Suppressor macrophage (primary cell): ENCODE results near the gene FAF1.
"Not testable (repeated sequence)": the region's sequence is repeated elsewhere in the genome, so short reads cannot be mapped to it uniquely, and the experiment has no call there.

Experiments
- DNase-seq, 4 experiments: peaks; one replicate each; pipeline ENCODE4 v3.0.0-alpha.2; 2020 to 2022

Gene FAF1

DNA sequence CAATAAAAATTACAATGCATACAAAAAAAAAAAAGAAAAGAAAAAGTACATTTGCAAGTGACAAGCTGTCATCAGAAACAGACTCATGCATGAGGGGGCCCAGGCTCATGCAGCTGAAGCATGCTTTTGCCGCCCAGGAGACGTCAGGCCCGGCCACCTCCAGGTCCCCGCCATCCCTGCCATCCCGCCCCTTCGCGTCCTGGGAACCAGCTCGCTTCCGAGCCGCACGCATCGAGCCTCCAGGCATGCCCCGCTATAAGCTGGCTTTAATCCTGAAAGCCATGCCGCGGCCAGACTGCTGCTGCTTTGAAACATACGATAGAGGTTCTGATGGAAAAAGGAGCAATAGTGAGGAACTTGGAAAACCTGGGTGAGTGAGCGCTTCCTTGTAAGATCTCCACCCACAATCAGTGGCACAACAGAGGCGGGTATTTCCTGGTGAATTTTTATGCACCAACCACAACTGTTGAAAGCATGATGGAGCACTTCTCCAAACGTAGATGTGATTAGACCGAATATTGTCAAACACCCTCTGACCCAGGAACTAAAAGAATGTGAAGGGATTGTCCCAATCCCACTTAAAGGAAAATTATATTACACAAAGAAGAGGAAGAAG is 113.7 kb downstream of the FAF1 start:
- DNase-seq: peak in 2 of 4 experiments; percentile 9

- DNase-seq: no peak
Observed at GRCh38 chr1:50841791-50842387, 118.2 kb downstream of the FAF1 start.

- no peak for DNase-seq
Observed at GRCh38 chr1:50836117-50836516, 124.0 kb downstream of the FAF1 start.

GRCh38 chr1:50833216-50833615 is 126.9 kb downstream of the FAF1 start:
- DNase-seq: no peak

DNA sequence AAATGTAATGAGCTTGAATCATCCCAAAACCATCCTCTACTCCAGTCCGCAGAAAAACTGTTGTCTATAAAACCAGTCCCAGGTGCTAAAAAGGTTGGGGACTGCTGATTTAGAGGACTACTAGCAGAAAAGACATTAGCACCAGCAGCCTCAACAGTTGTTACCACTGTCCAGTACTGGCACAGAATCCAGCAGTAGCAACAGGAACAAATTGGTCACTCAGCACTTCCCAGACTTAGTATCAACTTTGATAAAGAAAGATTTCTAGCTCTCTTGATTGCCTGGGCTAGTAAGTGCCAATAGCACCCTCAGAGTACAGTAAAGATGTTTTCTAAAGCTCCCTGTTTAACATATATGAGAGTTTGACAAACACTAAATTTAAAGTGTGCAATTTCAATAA is 127.9 kb downstream of the FAF1 start:
- DNase-seq: no peak

DNA sequence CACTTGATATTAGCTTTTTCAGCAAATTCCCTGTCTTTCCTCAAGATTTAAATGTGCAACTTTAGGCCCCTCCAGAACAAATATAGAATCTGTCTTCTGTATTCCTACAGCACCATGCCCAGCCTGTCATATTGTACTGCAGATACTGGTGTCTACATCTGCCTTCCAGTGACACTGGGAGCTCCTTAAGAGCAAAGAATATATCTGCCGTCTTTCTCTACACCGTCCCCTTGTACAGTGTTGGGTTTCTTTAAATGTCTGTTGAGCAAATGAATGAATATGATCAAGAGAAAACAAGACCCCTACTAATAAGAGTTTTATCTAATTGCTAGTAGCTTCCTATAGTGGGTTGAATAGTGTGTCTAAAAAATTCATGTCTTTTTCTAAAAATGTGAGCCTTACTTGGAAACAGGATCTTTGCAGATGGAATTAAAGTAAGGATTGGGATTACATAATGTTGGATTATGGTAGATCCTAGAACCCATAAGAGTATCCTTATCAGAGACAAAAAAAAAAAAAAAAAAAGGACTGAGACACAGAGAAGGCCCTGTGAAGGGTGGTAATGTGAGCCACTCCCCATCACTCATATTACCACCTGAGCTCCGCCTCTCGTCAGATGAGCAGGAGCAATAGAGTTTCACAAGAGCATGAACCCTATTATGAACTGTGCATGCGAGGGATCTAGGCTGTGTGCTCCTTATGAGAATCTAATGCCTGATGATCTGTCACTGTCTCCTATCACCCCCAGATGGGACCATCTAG is 128.6 kb downstream of the FAF1 start:
- DNase-seq: no peak

DNA sequence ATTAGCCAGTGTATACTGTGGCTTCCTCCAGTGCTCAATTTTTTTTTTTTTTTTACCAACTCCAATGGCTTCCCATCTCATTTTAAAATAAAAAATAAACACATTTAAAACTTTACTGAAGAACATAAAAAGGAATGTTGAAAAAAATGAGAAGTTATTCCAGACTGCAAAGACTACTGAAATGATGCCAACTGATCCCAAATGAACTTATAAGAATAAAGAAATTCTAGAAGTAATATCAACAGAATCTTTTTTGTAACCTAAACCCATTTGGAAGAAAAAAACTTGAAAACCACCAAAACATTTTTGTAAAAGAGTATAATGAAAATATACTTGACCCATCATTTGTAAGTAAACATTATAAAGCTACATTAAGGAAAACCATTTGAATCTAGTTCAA is 129.4 kb downstream of the FAF1 start:
- no peak for DNase-seq

- DNase-seq: no peak
Observed at GRCh38 chr1:50829014-50829958, 130.8 kb downstream of the FAF1 start.

DNA sequence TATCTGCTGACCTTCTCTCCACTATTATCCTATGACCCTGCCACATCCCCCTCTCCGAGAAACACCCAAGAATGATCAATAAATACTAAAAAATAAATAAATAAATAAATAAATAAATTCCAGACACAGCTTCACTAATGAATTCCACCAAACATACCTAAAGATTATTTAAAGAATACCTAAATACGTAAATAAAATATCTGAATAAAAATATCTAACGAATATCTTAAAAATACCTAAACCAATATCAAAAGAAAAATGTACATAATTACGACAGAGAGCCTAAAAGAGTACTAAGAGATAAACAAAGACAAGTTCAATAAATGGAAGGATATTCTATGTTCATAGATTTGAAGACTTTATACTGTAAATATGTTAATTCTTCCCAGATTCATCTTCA is 132.5 kb downstream of the FAF1 start:
- DNase-seq: no peak

GRCh38 chr1:50826792-50827191 is 133.3 kb downstream of the FAF1 start:
- not testable (repeated sequence) for DNase-seq

DNA sequence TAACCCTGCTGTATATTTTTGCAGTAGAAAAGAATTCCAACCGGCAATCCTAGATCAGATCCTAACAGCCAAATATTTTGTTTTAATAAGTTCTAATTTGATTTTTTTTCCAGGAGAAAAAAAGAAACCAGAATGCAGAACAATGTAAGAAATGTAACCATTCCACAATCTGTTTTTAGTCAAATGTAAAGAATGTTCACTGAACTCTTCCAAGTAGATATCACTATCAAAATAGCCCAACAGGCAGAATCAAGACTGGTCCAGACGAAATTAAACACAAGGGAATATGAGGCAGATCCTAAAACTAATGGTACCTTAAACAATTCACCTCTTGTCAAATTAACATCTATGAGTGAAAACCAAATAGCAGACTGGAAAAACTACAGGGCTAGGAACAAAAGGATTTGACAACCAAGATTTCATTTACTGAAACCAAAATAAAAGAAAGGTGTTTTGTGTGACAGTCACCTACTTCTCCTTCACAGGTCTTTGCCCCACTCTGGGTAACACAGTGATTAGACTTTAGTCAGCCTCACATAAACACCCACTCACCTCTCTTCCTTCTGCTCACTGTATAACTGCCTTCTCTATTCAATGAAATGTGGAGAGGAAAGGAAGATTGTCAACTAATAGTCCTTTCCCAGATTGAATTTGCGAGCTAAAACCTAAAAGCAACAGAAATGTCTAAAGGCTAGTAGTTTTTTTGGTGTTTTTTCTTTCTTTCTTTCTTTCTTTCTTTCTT is 137.9 kb downstream of the FAF1 start:
- DNase-seq: no peak

GRCh38 chr1:50820545-50820944 is 139.5 kb downstream of the FAF1 start:
- DNase-seq: no peak

DNA sequence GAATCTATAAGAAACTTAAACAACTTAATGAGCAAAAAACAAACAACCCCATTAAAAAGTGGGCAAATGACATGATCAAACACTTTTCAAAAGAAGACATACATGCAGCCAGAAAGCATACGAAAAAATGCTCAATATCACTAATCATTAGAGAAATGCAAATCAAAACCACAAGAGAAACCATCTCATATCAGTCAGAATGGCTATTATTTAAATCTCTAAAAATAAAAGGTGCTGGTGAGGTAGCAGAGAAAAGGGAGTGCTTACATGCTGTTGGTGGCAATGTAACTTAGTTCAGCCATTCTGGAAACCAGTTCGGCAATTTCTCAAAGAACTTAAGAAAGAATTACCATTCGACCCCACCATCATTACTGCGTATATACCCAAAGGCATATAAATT is 147.7 kb downstream of the FAF1 start:
- DNase-seq: no peak

DNA sequence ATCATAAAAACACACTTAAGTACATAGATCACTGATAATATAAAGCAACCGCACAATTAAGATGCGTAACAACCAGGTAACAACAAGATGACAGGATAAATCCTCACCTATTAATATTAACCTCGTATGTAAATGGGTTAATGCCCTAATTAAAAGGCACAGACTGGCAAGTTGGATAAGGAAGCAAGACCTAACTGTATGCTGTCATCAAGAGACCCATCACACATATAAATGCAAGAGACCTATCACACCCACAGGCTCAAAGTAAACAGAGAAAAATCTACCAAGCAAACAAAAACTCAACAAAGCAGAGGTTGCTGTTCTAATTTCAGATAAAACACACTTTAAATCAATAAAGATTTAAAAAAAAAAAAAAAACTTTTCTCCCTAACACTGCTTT is 151.8 kb downstream of the FAF1 start:
- no peak for DNase-seq

- DNase-seq: no peak
Observed at GRCh38 chr1:50796272-50796671, 163.8 kb downstream of the FAF1 start.

DNA sequence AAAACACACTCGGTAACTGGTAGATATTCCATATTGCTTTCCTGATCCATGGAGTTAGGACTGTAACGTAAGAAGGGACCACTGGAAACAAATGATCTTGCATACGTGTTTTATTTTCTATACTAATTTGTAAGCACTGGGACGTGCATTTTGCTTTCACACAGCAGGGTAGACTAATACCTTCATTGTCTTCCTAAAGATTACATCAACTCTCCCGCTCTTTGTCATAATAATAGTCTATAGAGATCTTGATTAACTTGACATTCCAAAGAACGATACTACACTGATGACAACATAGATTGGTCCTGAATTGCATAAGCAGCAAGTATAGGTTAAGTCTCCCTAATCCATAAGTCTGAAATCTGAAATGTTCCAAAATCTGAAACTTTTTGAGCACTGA is 166.5 kb downstream of the FAF1 start:
- no peak for DNase-seq

DNA sequence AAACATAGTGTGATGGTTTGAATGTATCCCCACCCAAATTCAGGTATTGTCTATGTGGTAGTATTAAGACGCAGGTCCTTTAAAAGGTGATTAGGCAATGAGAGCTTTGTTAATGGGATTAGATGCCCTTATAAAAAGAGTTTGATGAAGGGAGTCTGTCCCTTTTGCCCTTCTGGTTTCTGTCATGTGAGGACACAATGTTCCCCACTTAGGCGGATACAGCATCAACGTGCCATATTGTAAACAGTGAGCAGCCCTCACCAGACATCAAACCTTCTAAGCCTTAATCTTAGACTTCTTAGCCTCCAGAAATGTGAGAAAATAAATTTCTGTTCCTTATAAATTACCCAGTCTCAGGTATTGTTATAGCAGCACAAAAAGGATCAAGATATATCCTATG is 172.8 kb downstream of the FAF1 start:
- no peak for DNase-seq

GRCh38 chr1:50783286-50783685 is 176.8 kb downstream of the FAF1 start:
- no peak for DNase-seq

- no peak for DNase-seq
Observed at GRCh38 chr1:50780797-50781196, 179.3 kb downstream of the FAF1 start.

- peak; percentile 25 to 65 (median 40) for DNase-seq
Observed at GRCh38 chr1:50779801-50780200, 180.3 kb downstream of the FAF1 start.

DNA sequence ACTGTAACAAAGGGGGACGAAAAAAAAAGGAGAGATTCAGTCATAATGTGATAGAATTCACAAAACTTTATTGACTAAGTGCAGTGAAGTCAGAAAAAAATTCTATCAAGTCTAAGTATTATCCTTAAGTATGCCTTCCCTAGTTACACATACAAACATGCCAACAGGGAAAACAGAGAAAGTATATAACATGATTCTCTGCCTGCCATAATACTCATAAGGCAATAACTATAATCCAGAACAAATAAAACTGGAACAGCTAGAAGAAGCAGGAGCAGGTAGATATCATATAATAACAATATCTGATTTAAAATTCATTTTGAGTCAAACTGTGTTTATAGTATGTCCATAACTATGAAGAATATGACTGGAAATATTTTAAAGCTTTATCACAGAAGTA is 184.3 kb downstream of the FAF1 start:
- DNase-seq: no peak

DNA sequence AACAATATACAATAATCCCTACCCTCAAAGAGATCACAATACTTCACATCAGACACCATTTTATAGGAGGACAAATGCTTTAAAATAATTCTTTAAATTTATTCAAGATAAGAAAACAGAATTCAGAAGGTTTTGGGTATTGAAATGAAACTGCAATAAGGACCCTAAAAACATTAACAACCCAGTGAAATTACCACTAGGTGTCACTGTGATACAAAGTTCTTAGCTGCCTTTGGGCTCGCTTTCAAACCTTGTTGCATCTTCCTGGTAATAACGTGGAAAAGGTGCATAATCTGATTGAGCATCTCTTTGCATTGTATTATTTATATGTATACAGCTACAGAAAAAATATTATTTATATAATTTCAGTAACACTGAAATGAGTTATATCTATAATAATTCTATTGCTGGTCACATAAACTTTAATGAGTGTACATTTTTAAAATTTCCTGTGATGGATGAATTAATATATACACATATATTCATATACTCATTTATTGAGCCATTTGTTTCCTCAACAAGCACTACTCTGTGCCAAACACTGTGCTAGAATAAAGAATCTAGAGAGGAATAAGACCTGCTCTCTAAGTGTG is 185.2 kb downstream of the FAF1 start:
- DNase-seq: peak; percentile 37 to 74 (median 52)
